Right lobe of liver (tissue), 4 donors: ENCODE data around the gene MGAT4A.

Source experiments
- POLR2A ChIP-seq: fragments of 450-650 bp; IDR thresholded peaks from one replicate; pipeline ENCODE4 v1.6.1; 2017; ENCODE audit warnings: antibody characterized with exemption, mild to moderate bottlenecking
- TF ChIP-seq, protein P1 (sequence below), 4 donors: fragments of 200-600 bp in 3 of 4; fragments of 450-650 bp in 1 of 4; IDR thresholded peaks; one replicate each; pipeline versions ENCODE4 v1.5.1 to v1.8.0; 2016 to 2022; ENCODE audit warnings: antibody characterized with exemption in 4 of 4, mild to moderate bottlenecking in 2 of 4
- donor health status: DM: no; HTN: no; CAD: no.
- donor health status: DM: no; HTN: no; CAD: no.
- donor health status: DM: no; HTN: yes; CAD: no.

DNA sequence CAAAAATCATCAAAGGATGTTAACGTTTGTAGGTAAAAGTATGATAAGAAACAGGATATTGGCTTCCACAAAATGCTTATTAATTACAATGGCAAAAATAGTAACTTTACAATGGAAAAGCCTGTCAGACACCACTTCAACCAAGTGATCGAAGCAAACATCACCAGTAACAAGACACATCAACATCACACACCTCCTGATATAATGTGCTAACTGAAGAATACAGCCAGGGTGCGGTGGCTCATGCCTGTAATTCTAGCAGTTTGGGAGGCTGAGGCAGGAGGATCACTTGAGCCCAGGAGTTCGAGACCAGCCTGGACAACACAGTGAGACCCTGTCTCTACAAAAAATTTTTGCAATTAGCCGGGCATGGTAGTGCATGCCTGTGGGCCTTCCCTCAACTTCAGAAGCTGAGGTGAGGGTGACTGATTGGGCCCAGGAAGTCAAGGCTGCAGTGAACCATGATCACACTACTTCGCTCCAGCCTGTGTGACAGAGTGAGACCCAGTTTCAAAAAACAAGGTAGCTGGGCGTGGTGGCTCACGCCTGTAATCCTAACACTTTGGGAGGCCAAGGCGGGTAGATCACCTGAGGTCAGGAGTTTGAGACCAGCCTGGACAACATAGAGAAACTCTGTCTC, 15.0 kb downstream of the MGAT4A start:
- TF ChIP-seq, protein P1, sequence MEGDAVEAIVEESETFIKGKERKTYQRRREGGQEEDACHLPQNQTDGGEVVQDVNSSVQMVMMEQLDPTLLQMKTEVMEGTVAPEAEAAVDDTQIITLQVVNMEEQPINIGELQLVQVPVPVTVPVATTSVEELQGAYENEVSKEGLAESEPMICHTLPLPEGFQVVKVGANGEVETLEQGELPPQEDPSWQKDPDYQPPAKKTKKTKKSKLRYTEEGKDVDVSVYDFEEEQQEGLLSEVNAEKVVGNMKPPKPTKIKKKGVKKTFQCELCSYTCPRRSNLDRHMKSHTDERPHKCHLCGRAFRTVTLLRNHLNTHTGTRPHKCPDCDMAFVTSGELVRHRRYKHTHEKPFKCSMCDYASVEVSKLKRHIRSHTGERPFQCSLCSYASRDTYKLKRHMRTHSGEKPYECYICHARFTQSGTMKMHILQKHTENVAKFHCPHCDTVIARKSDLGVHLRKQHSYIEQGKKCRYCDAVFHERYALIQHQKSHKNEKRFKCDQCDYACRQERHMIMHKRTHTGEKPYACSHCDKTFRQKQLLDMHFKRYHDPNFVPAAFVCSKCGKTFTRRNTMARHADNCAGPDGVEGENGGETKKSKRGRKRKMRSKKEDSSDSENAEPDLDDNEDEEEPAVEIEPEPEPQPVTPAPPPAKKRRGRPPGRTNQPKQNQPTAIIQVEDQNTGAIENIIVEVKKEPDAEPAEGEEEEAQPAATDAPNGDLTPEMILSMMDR (IDR thresholded peaks at IDR 0.05), result no peak
- TF ChIP-seq POLR2A, result no peak
